ENCODE measurements around the gene DENR. TPM values are rescaled to one million over a fixed set of nuclear protein-coding genes. Genes with fewer than 3 reads are reported as not detected.
"Not testable (repeated sequence)": the region's sequence is repeated elsewhere in the genome, so short reads cannot be mapped to it uniquely, and the experiment has no call there.

DENR gene
- total RNA-seq, 1 donor, result 44.5 TPM

GRCh38 chr12:122743895-122744525, 8.6 kb upstream of the DENR start:
- Histone ChIP-seq H3K79me2 (ENCODE audit: insufficient read depth, low read length) (no peaks in the 10 kb centered on the region), H3K4me3 (ENCODE audit: insufficient read depth, low read length) (no peak overlapping the region), H2AFZ (ENCODE audit: low read length) (no peak overlapping the region), H3K27ac (ENCODE audit: low read depth, low read length) (no peak overlapping the region), H3K36me3 (ENCODE audit: insufficient read depth, low read length) (no peaks in the 10 kb centered on the region), H4K20me1 (ENCODE audit: insufficient read depth, low read length) (no peaks in the 10 kb centered on the region), H3K27me3 (ENCODE audit: insufficient read depth, low read length) (no peaks in the 10 kb centered on the region), H3K9me3 (ENCODE audit: low read depth, low read length) (no peaks in the 10 kb centered on the region), H3K4me1 (ENCODE audit: insufficient read depth, low read length) (no peaks in the 10 kb centered on the region), H3K4me2 (ENCODE audit: insufficient read depth, low read length) (no peak overlapping the region)
- TF ChIP-seq CTCF (IDR thresholded peaks at IDR 0.05; ENCODE audit: extremely low read depth, low read depth, low read length), result no peak
- DNase-seq (ENCODE audit: insufficient read length, low spot score, missing footprints), result no peak

- Histone ChIP-seq H3K4me3 (ENCODE audit: insufficient read depth, low read length) (no peak overlapping the region), H3K27ac (ENCODE audit: low read depth, low read length) (no peak overlapping the region)
Measured at GRCh38 chr12:122747224-122748135, 5.1 kb upstream of the DENR start.

GRCh38 chr12:122749569-122750332, 2.9 kb upstream of the DENR start:
- no peak overlapping the region for H3K4me3 ChIP-seq (ENCODE audit: insufficient read depth, low read length)
- no peak overlapping the region for H3K27ac ChIP-seq (ENCODE audit: low read depth, low read length)
- H2AFZ ChIP-seq (ENCODE audit: low read length), result peak overlapping the region; percentile 59
- H3K4me1 ChIP-seq (ENCODE audit: insufficient read depth, low read length), result peaks cover 10% of the 10 kb centered on the region
- DNase-seq (ENCODE audit: insufficient read length, low spot score, missing footprints), result peak; percentile 50
- peaks cover 10% of the 10 kb centered on the region for H3K36me3 ChIP-seq (ENCODE audit: insufficient read depth, low read length)
- no peak for TF ChIP-seq CTCF (IDR thresholded peaks at IDR 0.05; ENCODE audit: extremely low read depth, low read depth, low read length)
- no peaks in the 10 kb centered on the region for H3K9me3 ChIP-seq (ENCODE audit: low read depth, low read length)
- peaks cover 21% of the 10 kb centered on the region for H3K79me2 ChIP-seq (ENCODE audit: insufficient read depth, low read length)
- no peaks in the 10 kb centered on the region for H4K20me1 ChIP-seq (ENCODE audit: insufficient read depth, low read length)
- no peaks in the 10 kb centered on the region for H3K27me3 ChIP-seq (ENCODE audit: insufficient read depth, low read length)
- no peak overlapping the region for H3K4me2 ChIP-seq (ENCODE audit: insufficient read depth, low read length)

More at GRCh38 chr12:122747224-122748135, 5.1 kb upstream of the DENR start:
- Histone ChIP-seq H2AFZ (ENCODE audit: low read length) (no peak overlapping the region), H4K20me1 (ENCODE audit: insufficient read depth, low read length) (no peaks in the 10 kb centered on the region), H3K36me3 (ENCODE audit: insufficient read depth, low read length) (no peaks in the 10 kb centered on the region), H3K27me3 (ENCODE audit: insufficient read depth, low read length) (no peaks in the 10 kb centered on the region), H3K79me2 (ENCODE audit: insufficient read depth, low read length) (no peaks in the 10 kb centered on the region), H3K4me1 (ENCODE audit: insufficient read depth, low read length) (no peaks in the 10 kb centered on the region), H3K4me2 (ENCODE audit: insufficient read depth, low read length) (no peak overlapping the region), H3K9me3 (ENCODE audit: low read depth, low read length) (no peaks in the 10 kb centered on the region)
- no peak for TF ChIP-seq CTCF (IDR thresholded peaks at IDR 0.05; ENCODE audit: extremely low read depth, low read depth, low read length)
- no peak for DNase-seq (ENCODE audit: insufficient read length, low spot score, missing footprints)

GRCh38 chr12:122750781-122751515, 1.7 kb upstream of the DENR start:
- H4K20me1 ChIP-seq (ENCODE audit: insufficient read depth, low read length); H3K27me3 ChIP-seq (ENCODE audit: insufficient read depth, low read length); H3K4me2 ChIP-seq (ENCODE audit: insufficient read depth, low read length); H3K4me3 ChIP-seq (ENCODE audit: insufficient read depth, low read length); H3K9me3 ChIP-seq (ENCODE audit: low read depth, low read length); H3K27ac ChIP-seq (ENCODE audit: low read depth, low read length); DNase-seq (ENCODE audit: insufficient read length, low spot score, missing footprints); H2AFZ ChIP-seq (ENCODE audit: low read length): not testable (repeated sequence)
- H3K4me1 ChIP-seq (ENCODE audit: insufficient read depth, low read length), result peaks cover 10% of the 10 kb centered on the region
- peaks cover 20% of the 10 kb centered on the region for H3K36me3 ChIP-seq (ENCODE audit: insufficient read depth, low read length)
- H3K79me2 ChIP-seq (ENCODE audit: insufficient read depth, low read length), result peaks cover 29% of the 10 kb centered on the region
